ENCODE results near the gene ACOX2.

- TF ChIP-seq ESRRA (IDR thresholded peaks at IDR 0.05; ENCODE audit: borderline replicate concordance, low read length) (no peak), BCL3 (IDR thresholded peaks at IDR 0.05) (no peak), SMC3 (IDR thresholded peaks at IDR 0.05) (no peak), POLR2A (IDR thresholded peaks at IDR 0.05; ENCODE audit: low read length) (no peak), CTCF (IDR thresholded peaks at IDR 0.05) (no peak), RFX5 (IDR thresholded peaks at IDR 0.05) (no peak), HEYL (CRISPR knock-in tag; IDR thresholded peaks at IDR 0.05) (no peak), CEBPB (IDR thresholded peaks at IDR 0.05) (no peak), PBX3 (IDR thresholded peaks at IDR 0.05) (no peak), MAX (IDR thresholded peaks at IDR 0.05) (no peak), MAFK (IDR thresholded peaks at IDR 0.05; ENCODE audit: partially characterized antibody) (no peak), E2F6 (IDR thresholded peaks at IDR 0.05; ENCODE audit: borderline replicate concordance, low read depth) (no peak), MYC (IDR thresholded peaks at IDR 0.05; ENCODE audit: borderline replicate concordance, low read length) (no peak)
These were observed 29.6 kb upstream of the ACOX2 start for GRCh38 chr3:58566398-58567250.
